GM13976 (cell line): ENCODE data around the gene SCYGR2.
A peak's percentile ranks its signal among the peaks of the same experiment; 100 is the strongest.

Experiments used
- DNase-seq: peaks from one replicate; pipeline ENCODE4 v3.0.0; 2012; ENCODE audit warnings: low spot score
- in situ Hi-C: fragments of 300-500 bp; cut with MboI; formaldehyde crosslinking; loops from one replicate; pipeline ENCODE4 v1.12.0; 2022; ENCODE audit warnings: low sequenced_read_pairs, mixed read lengths, inconsistent platforms; ENCODE audit not compliant: unreplicated experiment
- TF ChIP-seq, protein P1 (sequence below): IDR thresholded peaks from 2 replicates; pipeline ENCODE4 v1.5.1; 2012; ENCODE audit warnings: borderline replicate concordance, mild to moderate bottlenecking; ENCODE audit not compliant: insufficient read depth; ENCODE audit errors: extremely low read depth, missing control alignments, control extremely low read depth

The SCYGR2 gene

DNA sequence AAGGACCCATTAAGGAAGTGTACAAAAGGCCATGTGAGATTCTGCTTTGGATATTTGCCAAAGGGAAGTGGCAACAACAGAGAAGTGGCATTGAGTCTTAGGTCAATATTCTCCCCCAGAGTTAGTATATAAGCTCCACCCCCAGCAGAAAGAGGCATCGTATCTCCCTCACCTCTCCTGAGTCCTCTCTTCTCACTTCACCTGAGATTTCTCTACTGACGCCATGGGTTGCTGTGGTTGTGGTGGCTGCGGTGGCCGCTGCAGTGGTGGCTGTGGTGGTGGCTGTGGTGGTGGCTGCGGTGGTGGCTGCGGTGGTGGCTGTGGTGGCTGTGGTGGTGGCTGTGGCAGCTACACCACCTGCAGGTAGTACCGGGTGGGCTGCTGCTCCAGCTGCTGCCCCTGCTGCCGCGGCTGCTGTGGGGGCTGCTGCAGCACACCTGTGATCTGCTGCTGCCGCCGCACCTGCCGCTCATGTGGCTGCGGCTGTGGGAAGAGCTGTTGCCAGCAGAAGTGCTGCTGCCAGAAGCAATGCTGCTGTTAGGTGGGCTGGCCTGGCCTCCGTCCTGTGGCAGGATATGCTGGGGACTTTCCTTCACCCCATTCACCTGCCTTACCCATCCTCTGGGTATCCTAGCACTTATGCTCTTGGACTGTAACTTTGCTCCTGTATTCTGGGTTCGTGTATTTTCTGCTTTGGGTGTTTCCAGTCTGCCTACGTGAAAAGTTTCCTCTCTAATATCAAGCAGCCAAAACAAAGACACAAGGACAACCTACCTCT lies 10.1 kb downstream of the SCYGR2 start:
- in situ Hi-C loops = no loop called here
- DNase-seq = peak; percentile 51
- TF ChIP-seq, protein P1, sequence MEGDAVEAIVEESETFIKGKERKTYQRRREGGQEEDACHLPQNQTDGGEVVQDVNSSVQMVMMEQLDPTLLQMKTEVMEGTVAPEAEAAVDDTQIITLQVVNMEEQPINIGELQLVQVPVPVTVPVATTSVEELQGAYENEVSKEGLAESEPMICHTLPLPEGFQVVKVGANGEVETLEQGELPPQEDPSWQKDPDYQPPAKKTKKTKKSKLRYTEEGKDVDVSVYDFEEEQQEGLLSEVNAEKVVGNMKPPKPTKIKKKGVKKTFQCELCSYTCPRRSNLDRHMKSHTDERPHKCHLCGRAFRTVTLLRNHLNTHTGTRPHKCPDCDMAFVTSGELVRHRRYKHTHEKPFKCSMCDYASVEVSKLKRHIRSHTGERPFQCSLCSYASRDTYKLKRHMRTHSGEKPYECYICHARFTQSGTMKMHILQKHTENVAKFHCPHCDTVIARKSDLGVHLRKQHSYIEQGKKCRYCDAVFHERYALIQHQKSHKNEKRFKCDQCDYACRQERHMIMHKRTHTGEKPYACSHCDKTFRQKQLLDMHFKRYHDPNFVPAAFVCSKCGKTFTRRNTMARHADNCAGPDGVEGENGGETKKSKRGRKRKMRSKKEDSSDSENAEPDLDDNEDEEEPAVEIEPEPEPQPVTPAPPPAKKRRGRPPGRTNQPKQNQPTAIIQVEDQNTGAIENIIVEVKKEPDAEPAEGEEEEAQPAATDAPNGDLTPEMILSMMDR = no peak

DNA sequence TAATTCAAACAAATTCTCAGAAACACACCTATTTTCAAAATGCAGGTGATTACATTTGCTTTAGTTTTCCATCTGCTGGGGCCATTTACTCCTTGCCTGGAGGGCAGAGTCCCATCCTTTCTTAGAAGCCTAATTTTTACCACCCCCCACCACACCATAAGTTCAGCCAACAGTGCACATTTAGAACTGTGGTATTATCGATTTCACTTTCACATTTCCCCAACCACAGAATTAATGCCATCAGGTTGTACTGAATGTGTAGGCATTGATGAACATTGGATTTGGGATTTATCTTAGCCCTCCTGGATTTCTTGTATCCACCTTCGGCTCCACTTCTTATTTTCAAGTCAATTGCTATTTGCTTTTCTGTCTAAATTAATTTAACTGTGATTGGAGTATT lies 11.4 kb downstream of the SCYGR2 start:
- TF ChIP-seq, protein P1 = no peak
- in situ Hi-C loops = no loop called here
- DNase-seq = no peak

DNA sequence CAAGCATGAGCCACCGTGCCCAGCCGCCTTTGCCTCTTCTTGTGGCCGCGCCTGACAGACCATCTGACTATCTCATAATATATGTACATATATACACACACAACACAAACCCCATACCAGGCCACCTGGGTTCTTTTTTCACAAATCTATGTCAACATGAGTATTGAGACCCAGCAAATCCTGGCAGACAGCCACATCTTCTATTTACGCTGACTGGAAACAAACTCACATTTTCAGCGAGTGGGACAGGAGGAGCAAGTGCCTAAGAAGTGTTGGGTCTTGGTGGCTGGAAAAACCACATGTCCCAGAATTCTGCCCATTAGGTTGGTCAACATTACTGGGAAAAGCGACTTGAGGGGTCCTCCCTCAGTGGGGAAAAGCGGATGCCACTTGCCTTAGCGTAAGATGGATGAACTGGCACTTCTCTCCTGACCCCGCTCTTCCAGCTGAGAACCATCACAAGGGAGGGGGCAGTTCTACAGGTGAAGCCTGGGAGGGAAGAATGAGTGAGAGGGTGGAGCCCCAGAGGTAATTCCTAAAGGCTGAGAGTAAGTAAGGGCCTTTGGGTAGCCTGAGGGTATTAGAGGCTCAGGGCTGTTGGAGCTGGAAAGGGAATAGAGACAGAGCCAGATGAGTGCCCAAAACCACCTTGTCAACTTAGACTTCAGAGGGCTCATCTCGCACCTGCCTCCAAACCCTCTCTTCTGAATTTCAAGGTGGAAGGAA lies 14.0 kb downstream of the SCYGR2 start:
- DNase-seq = no peak
- TF ChIP-seq, protein P1 = no peak
- in situ Hi-C loops = no loop called here

GRCh38 chr2:227613272-227613660 lies 14.6 kb downstream of the SCYGR2 start:
- TF ChIP-seq, protein P1 = no peak
- DNase-seq = no peak
- in situ Hi-C loops = no loop called here

DNA sequence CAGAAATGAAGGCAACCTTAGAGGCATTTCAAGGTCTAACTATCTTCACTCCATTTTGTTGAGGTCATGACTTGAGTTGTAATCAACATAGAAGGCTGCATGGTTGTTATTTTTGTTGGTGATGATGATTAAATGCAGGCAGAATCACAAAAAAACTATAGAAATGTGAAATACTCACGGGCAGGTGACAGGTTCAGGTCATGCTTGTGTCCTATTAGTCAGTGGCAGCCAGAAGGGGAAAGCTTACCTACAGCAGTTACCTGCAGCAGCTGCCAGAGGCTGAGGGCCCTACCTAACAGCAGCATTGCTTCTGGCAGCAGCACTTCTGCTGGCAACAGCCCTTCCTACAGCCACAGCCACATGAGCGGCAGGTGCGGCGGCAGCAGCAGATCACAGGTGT lies 15.6 kb downstream of the SCYGR2 start:
- in situ Hi-C loops = no loop called here
- no peak for DNase-seq
- TF ChIP-seq, protein P1 = no peak

GRCh38 chr2:227614740-227615139 lies 16.0 kb downstream of the SCYGR2 start, which contains the start of gene SCYGR3:
TSS of gene SCYGR3 (minus strand) at chr2:227614840. CDS start at chr2:227614840, 0 bp downstream.
- DNase-seq = no peak
- TF ChIP-seq, protein P1 = no peak
- in situ Hi-C loops = no loop called here
